Neural cell (in vitro differentiated cells): ENCODE results near the gene GMEB2. TPM values are rescaled to one million over a fixed set of nuclear protein-coding genes. Genes with fewer than 3 reads are reported as not detected.

Experiments used
- H2AFZ ChIP-seq: fragments of 200-600, 300-800 bp; sonication (generic), shearing (Covaris generic); 2 replicates; pipeline ENCODE4 v1.6.0; 2014; ENCODE audit warnings: low read depth, mild to moderate bottlenecking, antibody characterized with exemption, low read length, moderate library complexity
- H3F3A ChIP-seq: fragments of 200-600 bp; shearing (Covaris generic); 2 replicates; pipeline ENCODE4 v1.6.1; 2016; ENCODE audit warnings: mild to moderate bottlenecking, moderate library complexity, mixed read lengths, antibody characterized with exemption, low read length; ENCODE audit not compliant: insufficient read depth, poor library complexity, severe bottlenecking
- H3K27ac ChIP-seq: fragments of 200-600, 300-800 bp; sonication (generic), shearing (Covaris generic); 2 replicates; pipeline ENCODE4 v1.5.1; 2014; ENCODE audit warnings: mild to moderate bottlenecking, low read length, moderate library complexity
- H3K27me3 ChIP-seq: fragments of 300-800, 200-600 bp; sonication (generic), shearing (Covaris generic); 2 replicates; pipeline ENCODE4 v1.6.0; 2014; ENCODE audit warnings: mild to moderate bottlenecking, low read depth, low read length, moderate library complexity; ENCODE audit not compliant: insufficient read depth
- H3K36me3 ChIP-seq: fragments of 300-800, 200-600 bp; sonication (generic), shearing (Covaris generic); 2 replicates; pipeline ENCODE4 v1.5.1; 2014; ENCODE audit warnings: mild to moderate bottlenecking, antibody characterized with exemption, low read length, moderate library complexity; ENCODE audit not compliant: insufficient read depth
- H3K4me2 ChIP-seq: fragments of 300-800, 200-600 bp; sonication (generic), shearing (Covaris generic); 2 replicates; pipeline ENCODE4 v1.6.0; 2014; ENCODE audit warnings: mild to moderate bottlenecking, low read length
- H3K4me3 ChIP-seq: fragments of 300-800, 200-600 bp; sonication (generic), shearing (Covaris generic); 2 replicates; pipeline ENCODE4 v1.5.1; 2014; ENCODE audit warnings: mild to moderate bottlenecking, low read length, moderate library complexity
- H3K79me2 ChIP-seq: fragments of 200-600 bp; shearing (Covaris generic); replicated peaks from 2 replicates; pipeline ENCODE4 v1.6.0; 2014; ENCODE audit warnings: mild to moderate bottlenecking, low read length, moderate library complexity; ENCODE audit not compliant: insufficient read depth
- H3K9ac ChIP-seq: fragments of 300-800, 200-600 bp; sonication (generic), shearing (Covaris generic); 2 replicates; pipeline ENCODE4 v1.6.1; 2016; ENCODE audit warnings: mild to moderate bottlenecking, low read length, mixed read lengths
- H3K9me2 ChIP-seq: fragments of 200-600 bp; shearing (Covaris generic); 2 replicates; pipeline ENCODE4 v1.6.1; 2016; ENCODE audit warnings: mild to moderate bottlenecking, low read length, mixed read lengths; ENCODE audit not compliant: insufficient read depth
- H3K9me3 ChIP-seq: fragments of 200-600, 300-800 bp; sonication (generic), shearing (Covaris generic); 2 replicates; pipeline ENCODE4 v1.6.1; 2016; ENCODE audit warnings: mild to moderate bottlenecking, mixed run types, low read length, moderate library complexity, mixed read lengths
- H4K20me1 ChIP-seq: fragments of 200-600 bp; shearing (Covaris generic); 2 replicates; pipeline ENCODE4 v1.6.1; 2016; ENCODE audit warnings: mild to moderate bottlenecking, mixed run types; ENCODE audit not compliant: insufficient read depth
- CTCF ChIP-seq: fragments of 450-650 bp; IDR thresholded peaks from 2 replicates; pipeline ENCODE4 v1.5.1; 2014; ENCODE audit warnings: antibody characterized with exemption, mild to moderate bottlenecking, moderate library complexity; ENCODE audit not compliant: poor library complexity, severe bottlenecking
- EP300 ChIP-seq: fragments of 450-650 bp; conservative IDR thresholded peaks from 2 replicates; pipeline ENCODE4 v1.6.1; 2014; ENCODE audit warnings: antibody characterized with exemption, mild to moderate bottlenecking, moderate library complexity; ENCODE audit not compliant: poor library complexity, severe bottlenecking
- EZH2 ChIP-seq: fragments of 200-600, 300-800 bp; shearing (Covaris generic), sonication (generic); IDR thresholded peaks from 2 replicates; pipeline ENCODE4 v1.6.1; 2014; ENCODE audit warnings: antibody characterized with exemption, low read length, borderline replicate concordance, mild to moderate bottlenecking; ENCODE audit not compliant: insufficient read depth, poor library complexity, severe bottlenecking
- MXI1 ChIP-seq: fragments of 450-650 bp; conservative IDR thresholded peaks from 2 replicates; pipeline ENCODE4 v1.6.1; 2014; ENCODE audit warnings: antibody characterized with exemption, mild to moderate bottlenecking; ENCODE audit not compliant: poor library complexity, severe bottlenecking
- POLR2AphosphoS5 ChIP-seq: IDR thresholded peaks from 2 replicates; pipeline ENCODE4 v1.6.1; 2012
- RAD21 ChIP-seq: fragments of 450-650 bp; conservative IDR thresholded peaks from 2 replicates; pipeline ENCODE4 v1.6.1; 2014; ENCODE audit warnings: antibody characterized with exemption, mild to moderate bottlenecking, moderate library complexity
- REST ChIP-seq: IDR thresholded peaks from 2 replicates; pipeline ENCODE4 v1.6.1; 2012; ENCODE audit warnings: borderline replicate concordance
- SMC3 ChIP-seq: fragments of 450-650 bp; conservative IDR thresholded peaks from 2 replicates; pipeline ENCODE4 v1.6.1; 2014; ENCODE audit warnings: antibody characterized with exemption, mild to moderate bottlenecking, moderate library complexity; ENCODE audit not compliant: poor library complexity
- TAF1 ChIP-seq: IDR thresholded peaks from 2 replicates; pipeline ENCODE4 v1.6.1; 2012; ENCODE audit warnings: low read depth
- polyA plus RNA-seq: library from polyadenylated mRNA; depleted of rRNA; stranded (reverse); fragments of >200 nt; gene quantifications from 2 replicates; pipeline ENCODE4 v1.2.3, GENCODE V29; 2014

The GMEB2 gene
- polyA plus RNA-seq, 1 donor from 2014 or later = 13.7 TPM

DNA sequence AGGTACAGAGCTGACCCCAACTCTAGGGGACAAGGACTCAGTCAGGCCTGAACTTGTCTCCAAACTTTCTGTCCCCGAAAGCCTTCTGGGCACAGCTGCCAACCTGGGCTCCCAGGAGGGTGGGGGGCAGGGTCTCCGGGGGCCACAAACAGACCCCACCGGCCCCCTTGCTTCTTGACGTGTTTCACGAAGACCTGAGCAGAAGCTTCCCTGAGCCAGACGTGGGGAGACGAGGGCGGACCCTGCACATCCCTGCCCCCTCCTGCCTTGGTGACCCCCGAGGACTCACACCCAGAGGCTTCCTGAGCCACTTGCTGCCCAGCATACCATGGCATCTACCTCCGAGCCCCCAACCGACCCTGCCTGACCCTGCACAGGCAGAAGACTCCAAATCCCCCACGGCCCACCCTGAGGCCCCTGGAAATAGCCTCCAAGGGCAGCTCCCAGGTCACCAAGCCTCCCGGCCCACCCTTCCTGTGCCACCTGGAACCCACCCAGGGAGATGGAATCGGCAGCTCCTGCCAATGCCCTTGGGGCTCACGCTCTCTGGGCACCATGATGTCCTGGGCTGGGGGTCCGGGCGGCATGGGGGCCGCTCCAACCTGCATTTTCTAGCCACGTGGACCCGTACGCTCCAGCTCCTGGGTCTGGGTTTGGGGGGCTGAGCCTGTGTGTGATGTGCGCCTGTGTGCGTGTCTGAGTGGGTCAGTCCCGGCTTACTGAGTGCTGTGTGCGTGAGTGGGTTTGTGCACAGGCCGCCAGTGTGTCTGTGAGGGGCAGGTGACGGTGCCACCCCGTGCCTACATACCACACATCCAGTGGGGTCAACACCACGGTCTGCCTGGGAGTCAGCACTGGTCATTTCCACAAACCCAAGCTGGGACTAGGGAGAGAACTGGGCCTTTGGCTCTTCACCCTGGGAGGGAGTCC is 87.2 kb downstream of the GMEB2 start:
- no peaks in the 10 kb centered on the region for H3K79me2 ChIP-seq
- H3K27ac ChIP-seq = no peak overlapping the region
- H3K36me3 ChIP-seq = no peaks in the 10 kb centered on the region
- no peaks in the 10 kb centered on the region for H3K9me3 ChIP-seq
- TF ChIP-seq POLR2AphosphoS5 = no peak
- TF ChIP-seq REST = no peak
- no peak for TF ChIP-seq RAD21
- no peak for TF ChIP-seq MXI1
- TF ChIP-seq CTCF = no peak
- TF ChIP-seq EP300 = no peak
- no peak for TF ChIP-seq SMC3
- TF ChIP-seq EZH2 = no peak
- TF ChIP-seq TAF1 = no peak
- H3K4me3 ChIP-seq = no peak overlapping the region
- no peak overlapping the region for H3K4me2 ChIP-seq
- H3K9ac ChIP-seq = no peak overlapping the region
- H3K9me2 ChIP-seq = no peaks in the 10 kb centered on the region
- H3F3A ChIP-seq = no peaks in the 10 kb centered on the region
- no peaks in the 10 kb centered on the region for H3K27me3 ChIP-seq
- no peaks in the 10 kb centered on the region for H4K20me1 ChIP-seq
- H2AFZ ChIP-seq = no peak overlapping the region

DNA sequence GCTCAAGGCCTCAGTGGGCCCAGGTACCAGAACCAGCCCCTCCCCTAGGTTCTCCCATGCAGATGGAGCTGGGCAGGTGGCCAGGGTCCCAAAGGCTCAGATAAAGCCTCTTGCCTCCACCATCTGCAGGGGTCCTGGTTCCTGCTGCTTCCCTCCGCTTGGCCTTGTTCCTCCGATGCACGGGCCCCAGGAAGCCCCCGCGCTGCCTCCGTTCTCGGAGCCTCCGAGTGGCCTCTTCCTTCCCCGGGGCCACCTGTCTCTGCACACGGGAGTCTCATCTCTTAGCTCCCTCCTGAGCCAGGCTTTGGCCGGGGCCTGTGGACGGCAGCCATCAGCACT is 87.8 kb downstream of the GMEB2 start:
- Histone ChIP-seq H4K20me1 (no peaks in the 10 kb centered on the region), H3K9me3 (no peaks in the 10 kb centered on the region), H2AFZ (no peak overlapping the region), H3K79me2 (no peaks in the 10 kb centered on the region), H3K4me3 (no peak overlapping the region), H3K36me3 (no peaks in the 10 kb centered on the region), H3K9ac (no peak overlapping the region), H3K27ac (no peak overlapping the region), H3K4me2 (no peak overlapping the region), H3K27me3 (no peaks in the 10 kb centered on the region), H3F3A (no peaks in the 10 kb centered on the region), H3K9me2 (no peaks in the 10 kb centered on the region)
- TF ChIP-seq SMC3 (no peak), EP300 (no peak), REST (no peak), RAD21 (no peak), POLR2AphosphoS5 (no peak), EZH2 (no peak), CTCF (no peak), MXI1 (no peak), TAF1 (no peak)
